HS-5 (cell line): ENCODE data around the gene HAVCR2.
"Not testable (repeated sequence)": the region's sequence is repeated elsewhere in the genome, so short reads cannot be mapped to it uniquely, and the experiment has no call there.

Experiments
- DNase-seq: peaks from one replicate; pipeline ENCODE4 v3.0.0-alpha.2; 2012; ENCODE audit warnings: low read depth

Gene HAVCR2

DNA sequence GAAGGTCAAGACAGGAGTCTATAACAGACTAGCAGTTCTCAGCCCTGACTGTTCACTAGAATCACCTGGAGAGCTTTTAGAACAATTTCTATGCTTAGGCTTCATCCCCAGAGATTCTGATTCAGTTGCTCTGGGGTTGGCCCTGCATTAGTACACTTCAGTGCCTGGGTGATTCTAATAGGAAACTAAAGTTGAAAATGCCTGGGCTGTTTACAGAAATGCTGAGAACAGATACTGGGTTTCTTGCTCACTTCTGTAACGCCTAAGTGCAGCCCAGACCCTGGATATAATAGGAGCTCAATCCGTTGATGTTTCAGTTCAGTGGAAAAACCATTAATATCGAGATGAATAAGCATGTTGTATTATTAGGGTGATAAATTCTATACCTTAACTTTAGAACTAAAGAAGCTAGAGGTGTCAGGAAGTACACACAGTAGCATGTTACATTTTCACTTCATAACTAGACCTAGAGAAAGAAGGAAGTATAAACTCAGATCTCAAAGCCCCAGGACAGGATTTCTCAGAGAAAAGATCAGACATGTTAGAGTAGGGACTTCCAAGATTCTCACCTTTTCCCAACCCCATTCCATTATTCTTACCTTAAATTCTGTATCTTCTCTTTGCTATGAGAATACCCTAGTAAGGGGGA, 20.4 kb downstream of the HAVCR2 start:
- no peak for DNase-seq

DNA sequence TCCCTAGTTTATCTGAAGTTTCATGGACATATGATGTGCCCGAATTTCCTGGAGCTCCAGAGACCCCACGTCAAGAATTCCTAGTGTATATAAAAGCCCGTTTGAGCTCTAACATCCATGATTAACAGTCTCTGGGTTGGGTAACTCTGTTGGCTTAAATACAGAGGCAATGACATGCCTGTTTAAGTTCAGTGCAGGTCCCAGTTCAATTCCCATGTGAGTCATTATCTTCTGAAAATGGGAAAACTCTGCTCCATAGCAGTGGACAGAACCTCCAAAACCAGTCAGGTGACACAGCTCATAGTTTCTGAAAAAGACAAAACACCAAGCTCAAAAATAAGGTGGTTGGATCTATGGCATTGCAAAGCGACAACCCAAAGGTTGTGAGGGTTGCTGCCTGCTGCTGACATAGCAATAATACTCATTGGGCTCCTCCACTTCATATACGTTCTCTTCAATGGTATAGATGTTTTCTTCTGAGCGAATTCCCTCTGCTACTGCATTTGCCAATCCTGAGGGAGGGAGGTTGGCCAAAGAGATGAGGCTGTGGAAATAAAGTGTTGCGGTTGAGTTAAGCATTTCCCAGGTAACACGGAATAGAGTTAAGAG, 22.0 kb downstream of the HAVCR2 start:
- DNase-seq: no peak

DNA sequence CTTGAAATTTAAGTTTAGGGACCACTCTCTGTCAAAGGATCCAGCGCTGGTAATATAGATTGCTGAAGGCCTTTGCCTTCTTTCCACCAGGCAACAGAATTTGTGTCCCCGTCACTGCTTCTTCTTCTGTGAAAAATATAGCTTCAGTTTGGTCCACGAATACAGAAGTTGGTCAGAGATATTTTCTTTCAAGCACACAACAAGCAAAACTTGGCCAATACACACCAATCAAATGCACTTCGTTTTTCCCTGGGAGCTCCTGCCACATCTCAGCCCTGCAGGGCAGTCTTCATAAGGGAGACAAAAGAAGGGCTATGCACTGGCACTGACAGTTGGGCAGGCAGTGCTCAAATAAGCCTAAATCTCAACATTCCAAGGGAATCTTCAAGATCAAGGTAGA, 22.9 kb downstream of the HAVCR2 start:
- no peak for DNase-seq

DNA sequence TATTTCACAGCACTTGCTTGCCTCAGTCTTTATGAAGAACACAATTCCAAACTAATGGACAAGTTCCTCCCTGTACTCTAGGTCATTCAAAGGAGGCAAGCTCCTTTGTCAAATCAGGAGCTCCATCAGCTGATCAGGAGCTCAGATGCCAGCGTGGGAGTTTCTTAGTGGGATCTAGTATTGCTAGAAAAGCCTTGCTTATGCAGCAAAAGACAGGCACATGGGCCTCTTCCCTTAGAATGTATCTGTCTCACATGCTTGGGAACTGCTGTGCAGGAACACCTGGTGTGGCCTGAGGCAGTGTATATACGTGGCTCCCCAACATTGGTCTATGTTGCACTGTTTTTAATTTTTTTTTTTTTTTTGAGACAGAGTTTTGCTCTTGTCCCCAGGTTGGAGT, 28.6 kb downstream of the HAVCR2 start:
- DNase-seq: no peak

DNA sequence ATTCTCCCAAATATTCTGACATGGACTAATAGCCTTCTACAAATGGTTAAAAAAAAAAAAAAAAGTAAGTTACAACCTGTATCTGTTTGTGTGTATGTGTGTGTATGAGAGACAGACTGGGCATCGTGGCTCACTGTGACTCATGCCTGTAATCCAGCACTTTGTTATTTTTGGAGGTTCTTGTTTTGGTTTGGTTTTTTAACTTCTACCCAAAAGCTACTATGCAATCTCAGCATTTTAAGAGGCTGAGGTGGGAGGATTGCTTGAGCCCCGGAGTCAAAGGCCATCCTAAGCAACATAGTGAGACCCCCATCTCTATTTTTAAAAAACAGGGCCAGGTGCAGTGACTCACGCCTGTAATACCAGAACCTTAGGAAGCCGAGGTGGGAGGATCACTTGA, 32.3 kb downstream of the HAVCR2 start:
- no peak for DNase-seq

DNA sequence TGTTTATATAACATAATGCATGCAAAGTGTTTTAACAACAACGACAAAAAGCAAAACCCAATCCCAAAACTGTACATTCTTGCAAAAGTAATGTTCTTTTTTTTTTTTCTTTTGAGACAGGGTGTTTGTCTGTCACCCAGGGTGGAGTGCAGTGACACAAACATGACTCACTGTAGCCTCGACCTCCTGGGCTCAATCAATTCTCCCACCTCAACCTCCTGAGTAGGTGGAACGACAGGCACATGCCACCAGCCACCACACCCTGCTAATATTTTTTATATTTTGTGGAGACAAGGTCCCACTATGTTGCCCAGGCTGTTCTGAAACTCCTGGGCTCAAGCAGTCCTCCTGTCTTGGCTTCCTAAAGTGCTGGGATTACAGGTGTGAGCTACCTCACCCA, 36.3 kb downstream of the HAVCR2 start:
- no peak for DNase-seq

DNA sequence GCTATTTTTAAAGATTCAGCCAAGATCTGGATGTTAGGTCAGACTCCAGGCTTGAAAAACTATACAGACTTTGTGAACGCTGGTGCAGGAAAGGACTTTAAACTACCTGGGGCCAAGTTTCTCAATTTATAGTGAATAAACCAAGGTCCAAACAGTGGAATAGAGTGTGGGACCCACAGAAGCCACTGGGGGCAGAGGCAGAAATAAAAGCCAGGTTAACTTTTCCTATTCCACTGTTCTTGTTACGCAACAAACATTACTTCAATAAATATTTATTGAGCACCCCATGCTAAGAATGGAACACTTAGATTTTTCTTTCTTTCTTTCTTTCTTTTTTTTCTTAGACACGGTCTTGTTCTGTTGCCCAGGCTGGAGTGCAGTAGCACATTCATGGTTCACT, 38.9 kb downstream of the HAVCR2 start:
- no peak for DNase-seq

DNA sequence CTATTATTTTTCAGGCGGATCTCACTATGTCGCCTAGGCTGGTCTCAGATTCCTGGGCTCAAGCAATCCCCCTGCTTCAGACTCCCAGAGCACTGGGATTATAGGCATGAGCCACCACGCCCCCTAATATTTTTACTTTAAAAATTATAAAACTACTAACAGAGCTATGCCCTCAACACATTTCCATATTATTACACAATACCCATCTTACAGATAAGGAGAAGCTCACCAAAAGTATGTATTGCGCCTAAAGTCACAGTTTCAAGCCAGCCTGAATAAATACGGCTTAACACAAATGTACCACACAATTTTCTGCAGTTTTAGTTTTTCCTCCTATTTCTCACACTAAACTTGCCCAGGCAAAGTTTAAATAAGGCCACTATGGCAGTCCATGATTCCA, 40.1 kb downstream of the HAVCR2 start:
- DNase-seq: no peak

DNA sequence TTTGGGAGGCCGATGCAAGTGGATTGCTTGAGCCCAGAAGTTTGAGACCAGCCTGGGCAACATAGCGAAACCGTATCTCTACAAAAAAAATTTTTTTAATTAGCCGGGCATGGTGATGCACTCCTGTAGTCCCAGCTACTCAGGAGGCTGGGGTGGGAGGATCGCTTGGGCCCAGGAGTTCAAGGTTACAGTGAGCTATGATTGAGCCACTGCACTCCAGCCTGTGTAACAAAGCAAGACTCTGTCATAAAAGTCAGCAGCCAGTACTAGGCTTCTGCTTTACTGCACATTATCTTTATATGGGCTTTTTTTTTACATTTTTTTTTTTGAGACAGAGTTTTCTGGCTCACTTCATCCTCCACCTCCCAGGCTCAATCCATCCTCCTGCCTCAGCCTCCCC, 40.5 kb downstream of the HAVCR2 start:
- DNase-seq: no peak

DNA sequence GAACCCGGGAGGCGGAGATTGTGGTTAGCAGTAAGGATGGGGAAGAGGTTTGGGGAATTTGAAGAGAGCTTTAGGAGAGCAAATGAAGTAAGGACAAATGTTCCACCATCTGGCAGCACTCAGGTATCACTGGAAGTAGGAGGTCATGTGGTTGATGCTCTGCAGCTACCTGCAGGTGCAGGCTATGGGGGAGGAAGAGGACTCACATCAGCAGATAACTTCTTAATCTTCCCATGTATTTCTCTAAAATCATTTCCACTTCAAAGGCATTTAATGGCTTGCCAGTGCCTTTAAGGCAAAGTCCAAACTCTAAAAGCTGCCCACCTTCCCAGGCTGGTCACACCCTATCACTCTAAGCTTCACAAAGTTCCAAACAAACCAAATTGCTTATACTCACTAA, 41.8 kb downstream of the HAVCR2 start:
- no peak for DNase-seq

DNA sequence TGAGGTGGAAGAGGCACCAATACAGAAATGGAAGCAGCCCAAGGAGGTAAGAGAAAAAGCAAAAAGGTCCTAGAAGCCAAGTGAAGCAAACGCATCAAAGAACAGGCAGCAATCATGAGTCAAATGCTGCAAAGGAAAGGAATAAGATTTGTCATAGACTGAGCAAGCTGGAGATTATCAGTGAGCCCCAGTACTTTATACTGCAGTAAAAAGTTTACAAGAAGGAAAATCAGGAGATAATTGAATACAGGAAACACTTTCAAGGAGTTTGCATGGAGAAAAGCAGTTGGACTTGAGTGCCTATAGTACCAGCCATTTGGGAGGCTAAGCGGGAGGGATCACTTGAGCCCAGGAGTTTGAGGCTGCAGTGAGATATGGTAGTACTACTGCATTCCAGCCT, 42.8 kb downstream of the HAVCR2 start:
- DNase-seq: no peak

DNA sequence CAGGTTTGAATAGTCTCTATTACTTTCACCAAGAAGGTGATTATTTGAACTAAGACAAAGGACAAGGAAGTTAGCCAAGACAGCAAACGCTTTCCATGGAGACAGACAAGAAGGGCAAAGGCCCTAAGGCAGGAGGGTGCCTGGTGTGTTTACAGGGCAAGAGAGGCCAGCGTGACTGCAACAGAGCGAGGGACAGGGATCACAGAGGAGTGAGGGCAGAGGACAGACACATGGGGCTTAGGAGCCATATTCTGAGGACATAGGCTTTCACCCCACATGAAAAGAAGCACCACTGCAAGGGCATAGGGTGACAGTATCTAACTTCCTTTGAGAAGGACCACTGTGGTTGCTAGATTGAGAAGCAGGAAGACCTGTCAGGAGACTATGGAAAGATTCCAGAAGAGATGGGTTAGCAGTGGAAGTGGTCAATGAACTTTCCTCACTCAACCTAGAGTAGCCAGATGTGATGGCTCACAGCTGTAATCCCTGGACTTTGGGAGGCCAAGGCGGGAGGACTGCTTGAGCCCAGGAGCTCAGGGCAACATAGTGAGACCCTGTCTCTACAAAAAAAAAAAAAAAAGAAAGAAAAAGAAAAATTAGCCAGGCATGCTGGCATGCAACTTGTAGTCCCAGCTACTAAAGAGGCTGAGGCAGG, 44.9 kb downstream of the HAVCR2 start:
- DNase-seq: no peak

DNA sequence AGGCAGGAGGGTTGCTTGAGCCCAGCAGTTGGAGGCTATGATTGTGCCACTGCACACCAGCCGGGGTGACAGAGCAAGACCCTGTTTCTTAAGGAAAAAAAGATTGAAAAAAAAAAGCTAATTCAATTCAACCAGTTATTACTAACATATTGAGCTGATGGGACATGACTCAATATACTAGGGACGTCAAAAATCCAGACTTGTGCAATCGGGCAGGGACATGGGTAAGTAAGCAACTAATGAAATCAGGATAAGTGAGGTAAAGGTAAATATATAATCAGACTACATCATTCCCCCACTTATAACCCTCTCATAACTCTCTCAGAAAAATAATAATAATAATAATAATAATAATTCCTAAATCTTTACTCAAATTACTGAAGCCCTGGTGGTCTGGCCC, 49.0 kb downstream of the HAVCR2 start:
- no peak for DNase-seq

DNA sequence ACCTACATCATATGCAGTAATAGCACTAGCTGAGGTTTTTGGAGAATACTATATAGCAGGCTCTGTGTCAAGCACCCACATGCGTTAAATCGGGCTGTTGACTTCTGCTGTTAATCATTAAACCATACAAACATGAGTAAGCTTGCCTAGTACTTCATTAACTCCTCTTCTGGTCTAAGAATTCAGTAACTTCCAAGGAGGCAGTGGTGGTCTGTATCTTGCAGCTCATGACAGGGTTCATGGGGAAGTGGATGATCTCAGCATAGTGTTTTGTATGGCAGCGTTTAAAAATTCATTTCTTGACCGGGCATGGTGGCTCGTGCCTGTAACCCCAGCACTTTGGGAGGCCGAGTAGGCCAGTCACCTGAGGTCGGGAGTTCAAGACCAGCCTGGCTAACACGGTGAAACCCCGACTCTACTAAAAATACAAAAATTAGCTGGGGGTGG, 49.7 kb downstream of the HAVCR2 start, which contains the start of gene HAVCR1:
TSS of gene HAVCR1 (minus strand) at position 24 of the 447 bp plus-strand sequence. CDS start 1,173 bp downstream, outside the sequence.
- DNase-seq: no peak

DNA sequence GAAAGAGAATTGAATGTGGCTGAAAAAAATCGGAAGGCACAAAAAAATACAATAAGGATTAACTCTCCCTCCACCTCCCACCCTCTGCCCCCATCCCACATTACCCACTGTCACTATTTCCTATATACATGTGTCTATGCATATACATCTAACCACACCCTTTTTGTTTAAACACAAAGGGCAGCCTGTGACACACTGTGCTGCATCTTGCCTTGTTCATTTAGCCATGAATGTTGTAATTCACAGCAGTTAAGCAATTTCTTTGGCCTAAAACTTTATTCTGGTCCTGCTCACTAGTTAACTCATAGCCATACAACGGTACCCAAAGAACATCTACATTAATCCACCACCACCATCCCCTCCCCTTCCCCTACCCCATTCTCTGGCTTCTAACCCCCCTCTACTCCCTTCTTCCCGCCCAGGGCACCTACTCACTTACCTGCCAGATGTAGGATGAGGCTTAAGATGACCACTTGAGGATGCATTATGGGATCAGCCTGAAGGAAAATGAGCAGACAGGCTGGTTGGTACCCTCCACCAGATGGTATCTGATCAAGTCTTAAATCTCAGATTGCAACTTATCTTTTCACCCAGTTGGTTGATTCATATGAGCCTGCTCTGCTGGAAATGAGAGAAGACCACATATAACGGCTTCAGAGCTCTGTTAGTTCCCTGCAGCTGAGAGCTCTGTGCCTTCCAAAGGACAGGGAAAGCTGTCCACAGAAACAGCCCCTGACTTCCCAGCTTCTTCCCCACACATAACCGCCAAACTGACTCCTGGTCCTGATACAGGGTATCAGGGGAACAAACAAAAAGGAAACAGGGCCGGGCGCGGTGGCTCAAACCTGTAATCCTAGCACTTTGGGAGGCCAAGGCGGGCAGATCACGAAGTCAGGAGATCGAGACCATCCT, 51.1 kb downstream of the HAVCR2 start:
- no peak for DNase-seq

DNA sequence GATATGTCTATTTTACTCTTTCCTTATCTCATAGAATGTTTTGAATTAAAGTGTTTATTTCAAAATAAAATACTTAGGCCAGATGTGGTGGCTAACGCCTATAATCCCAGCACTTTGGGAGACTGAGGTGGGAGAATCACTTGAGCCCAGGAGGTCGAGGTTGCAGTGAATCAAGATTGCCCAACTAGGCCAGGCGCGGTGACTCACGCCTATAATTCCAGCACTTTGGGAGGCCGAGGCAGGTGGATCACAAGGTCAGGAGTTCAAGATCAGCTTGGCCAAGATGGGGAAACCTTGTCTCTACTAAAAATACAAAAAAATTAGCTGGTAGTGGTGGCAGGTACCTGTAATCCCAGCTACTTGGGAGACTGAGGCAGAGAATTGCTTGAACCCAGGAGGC, 52.0 kb downstream of the HAVCR2 start:
- DNase-seq: not testable (repeated sequence)

DNA sequence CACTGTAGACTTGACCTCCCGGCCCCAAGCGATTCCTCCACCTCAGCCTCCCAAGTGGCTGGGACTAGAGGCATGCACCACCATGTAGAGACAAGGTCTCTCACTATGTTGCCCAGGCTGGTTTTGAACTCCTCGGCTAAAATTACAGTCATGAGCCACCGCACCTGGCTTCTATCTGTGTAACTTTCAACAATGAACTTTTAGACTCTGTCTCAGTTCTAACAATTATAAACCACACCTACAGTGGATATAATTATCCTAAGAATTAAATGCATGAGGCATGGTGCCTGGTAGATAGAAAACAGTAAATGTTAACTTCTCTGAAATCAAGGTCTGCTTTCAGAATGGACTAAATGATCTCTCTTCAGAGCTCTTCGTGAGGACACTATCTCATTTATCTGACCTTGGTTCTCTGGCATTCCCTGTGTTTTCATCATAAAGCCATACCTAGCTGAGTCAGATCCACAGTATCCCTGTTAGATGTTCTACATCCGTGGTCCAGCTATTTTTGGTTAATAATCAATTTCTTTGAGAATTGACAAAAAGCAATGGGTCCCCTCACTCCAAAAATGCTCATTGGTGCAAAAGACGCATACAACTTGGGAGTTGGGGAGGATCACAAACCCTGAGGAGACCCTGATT, 57.1 kb downstream of the HAVCR2 start:
- DNase-seq: no peak

DNA sequence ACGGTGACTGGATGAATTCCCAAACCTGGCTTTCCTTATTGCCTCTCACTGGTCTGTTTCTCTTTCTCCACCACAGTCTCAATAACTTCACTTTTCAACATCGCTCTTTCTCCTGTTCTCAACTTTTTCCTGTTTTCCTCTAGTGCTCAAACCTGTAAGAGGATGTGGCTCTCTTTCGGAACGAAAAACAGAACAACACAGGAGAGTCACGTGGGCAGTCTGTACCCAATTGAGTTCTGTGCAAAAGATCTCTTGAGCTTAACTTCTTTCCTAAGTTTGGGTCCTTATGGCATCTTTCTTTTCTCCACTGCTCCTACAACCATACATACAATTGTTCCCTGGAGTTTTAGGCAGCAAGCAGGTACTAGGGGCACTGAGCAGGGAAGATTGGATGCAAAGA, 58.8 kb downstream of the HAVCR2 start:
- no peak for DNase-seq

DNA sequence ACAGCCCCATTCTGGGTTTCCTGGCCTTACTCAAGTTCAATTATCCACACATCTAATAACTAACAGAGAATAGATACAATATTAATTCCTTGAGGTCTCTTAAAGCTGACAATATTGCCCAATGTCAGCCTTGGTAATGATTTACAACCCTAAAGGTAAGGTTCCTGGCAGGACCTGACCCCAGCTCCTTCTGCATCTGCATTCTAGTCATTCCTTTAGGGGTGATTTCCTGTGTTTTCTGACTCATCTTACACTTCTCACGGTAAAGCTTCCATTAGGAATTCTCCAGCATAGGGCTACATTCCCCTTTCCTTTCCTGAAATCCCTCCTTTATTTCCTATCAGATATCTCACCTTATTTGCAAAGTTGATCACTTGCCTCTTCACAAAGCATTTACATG, 59.2 kb downstream of the HAVCR2 start:
- DNase-seq: no peak

DNA sequence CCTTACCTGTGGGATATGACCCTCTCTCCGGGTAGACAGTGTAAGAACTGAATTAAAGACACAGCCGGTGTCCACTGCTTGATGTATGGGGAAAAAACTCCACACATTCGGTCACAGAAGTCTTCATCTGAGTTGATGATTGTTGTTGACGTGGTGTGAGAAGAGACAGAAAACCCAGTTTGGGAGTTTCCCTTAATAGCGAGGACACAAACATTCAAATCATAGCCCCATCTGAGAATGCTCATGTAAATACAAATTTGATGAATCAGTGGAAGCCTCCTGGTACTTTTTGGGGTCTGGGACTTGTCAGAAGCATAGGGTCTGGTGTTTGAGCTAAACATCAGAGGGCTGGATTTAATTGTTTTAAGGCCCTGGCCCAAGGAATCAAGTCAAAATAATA, 60.9 kb downstream of the HAVCR2 start:
- DNase-seq: no peak

DNA sequence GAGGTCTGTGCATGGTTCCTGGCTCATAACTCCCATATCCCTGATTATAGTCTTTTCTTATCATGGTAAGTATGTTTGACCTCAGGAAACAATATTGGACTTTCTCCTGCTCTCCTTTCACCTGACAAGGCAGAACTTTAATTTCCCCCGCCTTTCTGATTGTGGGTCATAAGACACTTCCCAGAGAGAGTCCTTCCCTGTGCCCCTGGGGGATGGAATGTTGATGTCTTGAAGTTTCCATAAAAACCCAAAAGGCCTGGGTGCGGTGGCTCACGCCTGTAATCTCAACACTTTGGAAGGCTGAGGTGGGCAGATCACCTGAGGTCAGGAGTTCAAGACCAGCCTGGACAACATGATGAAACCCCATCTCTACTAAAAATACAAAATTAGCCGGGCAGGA, 61.8 kb downstream of the HAVCR2 start:
- not testable (repeated sequence) for DNase-seq

DNA sequence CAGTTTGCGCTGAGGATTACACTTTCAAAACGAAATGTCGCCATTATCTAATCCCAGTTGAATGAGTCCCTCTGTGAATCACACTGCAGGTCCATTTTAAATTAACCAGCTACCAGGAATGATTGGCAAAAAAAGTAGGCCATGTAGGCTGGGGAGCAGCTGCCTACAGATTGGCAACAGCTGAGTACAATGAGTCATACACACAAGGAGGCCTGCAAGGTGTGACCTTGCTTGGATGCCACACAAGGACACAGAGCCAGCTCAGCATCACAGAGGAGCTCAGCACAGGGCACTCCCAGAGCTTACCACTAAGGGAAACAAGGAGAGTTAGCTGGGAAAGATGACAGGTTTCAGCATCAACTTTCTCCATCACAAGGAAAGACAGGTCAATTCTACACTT, 62.8 kb downstream of the HAVCR2 start:
- no peak for DNase-seq
